Peyer's patch (tissue), 4 donors: ENCODE data around the gene RNF115. TPM values are rescaled to one million over a fixed set of nuclear protein-coding genes. Genes with fewer than 3 reads are reported as not detected.
"Not testable (repeated sequence)": the region's sequence is repeated elsewhere in the genome, so short reads cannot be mapped to it uniquely, and the experiment has no call there.

Experiments
- DNase-seq, 3 donors: peaks; one replicate each; pipeline ENCODE4 v3.0.0-alpha.2; 2017 to 2019
- H3K27ac ChIP-seq, 4 donors: fragments of 200-600 bp; sonication (generic); one replicate each; pipeline ENCODE4 v1.5.1; 2016 to 2019
- H3K27me3 ChIP-seq, 2 donors: fragments of 200-600 bp; sonication (generic); one replicate each; pipeline ENCODE4 v1.5.1; 2019
- H3K36me3 ChIP-seq, 3 donors: fragments of 200-600 bp; sonication (generic); one replicate each; pipeline ENCODE4 v1.5.1; 2016 to 2019
- H3K4me1 ChIP-seq, 4 donors: fragments of 200-600 bp; sonication (generic); one replicate each; pipeline ENCODE4 v1.5.1; 2016 to 2019
- H3K4me3 ChIP-seq, 4 donors: fragments of 200-600 bp; sonication (generic); 1 replicate in 3 of 4; 2 replicates in 1 of 4; pipeline ENCODE4 v1.5.1; 2016 to 2019; ENCODE audit warnings: mild to moderate bottlenecking in 1 of 4
- H3K9me3 ChIP-seq, 4 donors: fragments of 200-600 bp; sonication (generic); one replicate each; pipeline ENCODE4 v1.5.1; 2016 to 2019; ENCODE audit warnings: mild to moderate bottlenecking in 1 of 4
- POLR2A ChIP-seq, 2 donors: fragments of 450-650 bp; IDR thresholded peaks; one replicate each; pipeline ENCODE4 v1.5.1; 2017; ENCODE audit warnings: antibody characterized with exemption in 2 of 2, mild to moderate bottlenecking in 2 of 2, moderate library complexity in 2 of 2
- total RNA-seq, 4 donors: library from RNA; depleted of rRNA; stranded (reverse); fragments of >200 nt; gene quantifications; one replicate each; pipeline ENCODE4 v1.1.0, GENCODE V29; 2016
- TF ChIP-seq, protein P1 (sequence below), 6 experiments: fragments of 450-650 bp in 4 of 6; fragments of 200-600 bp in 2 of 6; sonication (generic) in 1 of 6; IDR thresholded peaks; one replicate each; pipeline ENCODE4 v1.5.1; 2017 to 2019; ENCODE audit warnings: antibody characterized with exemption in 6 of 6, mild to moderate bottlenecking in 3 of 6, moderate library complexity in 1 of 6

RNF115 gene
- total RNA-seq, 4 donors from 2014 or later: 10.2 to 31.4 (median 15.0) TPM

DNA sequence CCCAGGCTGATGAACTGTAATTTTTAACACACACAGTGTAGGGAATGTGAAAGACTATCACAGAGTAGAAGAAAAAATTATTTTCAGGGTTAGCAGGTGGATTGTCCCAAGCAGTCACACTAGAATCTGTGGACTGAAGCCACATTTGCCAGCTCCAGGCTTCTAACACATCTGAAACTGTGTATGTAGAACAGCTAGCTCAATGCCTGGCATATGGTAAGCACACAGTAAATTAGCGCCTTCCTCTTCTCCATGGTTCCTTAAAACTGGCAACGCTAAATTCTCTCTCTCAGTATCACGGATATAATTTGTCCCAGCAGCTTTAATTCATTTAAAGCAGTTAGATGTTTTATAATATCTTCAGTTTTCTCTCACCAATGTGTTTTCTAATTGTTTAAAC lies 19.1 kb upstream of the RNF115 start:
- no peak overlapping the region for H3K27ac ChIP-seq
- H3K4me3 ChIP-seq: no peak overlapping the region
- DNase-seq: no peak
- H3K27me3 ChIP-seq: no peaks in the 10 kb centered on the region
- peaks cover 0 to 55% (median 0%) of the 10 kb centered on the region in 3 donors for H3K36me3 ChIP-seq
- peaks cover 0 to 15% (median 9%) of the 10 kb centered on the region in 4 donors for H3K4me1 ChIP-seq
- no peaks in the 10 kb centered on the region for H3K9me3 ChIP-seq
- TF ChIP-seq, protein P1, sequence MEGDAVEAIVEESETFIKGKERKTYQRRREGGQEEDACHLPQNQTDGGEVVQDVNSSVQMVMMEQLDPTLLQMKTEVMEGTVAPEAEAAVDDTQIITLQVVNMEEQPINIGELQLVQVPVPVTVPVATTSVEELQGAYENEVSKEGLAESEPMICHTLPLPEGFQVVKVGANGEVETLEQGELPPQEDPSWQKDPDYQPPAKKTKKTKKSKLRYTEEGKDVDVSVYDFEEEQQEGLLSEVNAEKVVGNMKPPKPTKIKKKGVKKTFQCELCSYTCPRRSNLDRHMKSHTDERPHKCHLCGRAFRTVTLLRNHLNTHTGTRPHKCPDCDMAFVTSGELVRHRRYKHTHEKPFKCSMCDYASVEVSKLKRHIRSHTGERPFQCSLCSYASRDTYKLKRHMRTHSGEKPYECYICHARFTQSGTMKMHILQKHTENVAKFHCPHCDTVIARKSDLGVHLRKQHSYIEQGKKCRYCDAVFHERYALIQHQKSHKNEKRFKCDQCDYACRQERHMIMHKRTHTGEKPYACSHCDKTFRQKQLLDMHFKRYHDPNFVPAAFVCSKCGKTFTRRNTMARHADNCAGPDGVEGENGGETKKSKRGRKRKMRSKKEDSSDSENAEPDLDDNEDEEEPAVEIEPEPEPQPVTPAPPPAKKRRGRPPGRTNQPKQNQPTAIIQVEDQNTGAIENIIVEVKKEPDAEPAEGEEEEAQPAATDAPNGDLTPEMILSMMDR (IDR thresholded peaks at IDR 0.05): no peak
- TF ChIP-seq POLR2A (IDR thresholded peaks at IDR 0.05): no peak

DNA sequence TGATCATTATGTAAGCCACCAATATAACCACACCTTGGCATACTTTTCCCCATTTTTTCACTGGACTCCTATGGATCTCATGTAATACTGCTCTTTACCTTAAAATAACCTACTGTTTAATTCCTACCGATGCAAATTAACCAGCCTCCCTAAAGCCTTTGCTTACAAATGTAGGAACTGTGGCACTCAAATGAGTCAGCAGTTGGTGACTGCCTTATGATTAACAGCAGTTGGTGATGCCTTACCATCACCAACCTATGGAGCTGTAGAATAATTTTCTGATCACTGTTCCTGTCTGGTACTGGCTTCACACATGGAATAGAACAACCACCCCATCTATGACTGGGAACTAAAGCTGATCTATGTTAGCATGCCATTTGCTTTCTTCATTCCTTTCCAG lies 13.8 kb upstream of the RNF115 start:
- Histone ChIP-seq H3K4me1 (no peaks in the 10 kb centered on the region), H3K9me3 (no peaks in the 10 kb centered on the region), H3K4me3 (no peak overlapping the region), H3K27ac (no peak overlapping the region), H3K36me3 (peaks cover 0 to 97% (median 0%) of the 10 kb centered on the region in 3 donors), H3K27me3 (no peaks in the 10 kb centered on the region)
- TF ChIP-seq POLR2A (IDR thresholded peaks at IDR 0.05): no peak
- TF ChIP-seq, protein P1 (IDR thresholded peaks at IDR 0.05): no peak
- DNase-seq: no peak

DNA sequence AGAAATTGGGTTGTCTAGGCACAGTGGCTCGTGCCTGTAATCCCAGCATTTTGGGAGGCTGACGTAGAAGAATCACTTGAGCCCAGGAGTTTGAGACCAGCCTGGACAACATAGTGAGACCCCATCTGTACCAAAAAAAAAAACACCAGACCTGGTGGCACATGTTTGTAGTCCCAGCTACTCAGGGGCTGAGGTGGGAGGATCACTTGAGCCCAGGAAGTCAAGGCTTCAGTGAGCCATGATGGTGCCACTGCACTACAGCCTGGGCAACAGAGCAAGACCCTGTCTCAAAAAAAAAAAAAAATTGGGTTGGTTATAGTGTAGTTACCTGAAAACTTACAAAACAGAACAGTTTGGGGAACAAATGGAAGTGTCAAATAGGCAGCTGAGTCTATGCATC lies 6.9 kb upstream of the RNF115 start:
- not testable (repeated sequence) for H3K27ac ChIP-seq, H3K4me3 ChIP-seq, H3K27me3 ChIP-seq, H3K9me3 ChIP-seq, DNase-seq, H3K4me1 ChIP-seq
- peaks cover 0 to 93% (median 3%) of the 10 kb centered on the region in 3 donors for H3K36me3 ChIP-seq

DNA sequence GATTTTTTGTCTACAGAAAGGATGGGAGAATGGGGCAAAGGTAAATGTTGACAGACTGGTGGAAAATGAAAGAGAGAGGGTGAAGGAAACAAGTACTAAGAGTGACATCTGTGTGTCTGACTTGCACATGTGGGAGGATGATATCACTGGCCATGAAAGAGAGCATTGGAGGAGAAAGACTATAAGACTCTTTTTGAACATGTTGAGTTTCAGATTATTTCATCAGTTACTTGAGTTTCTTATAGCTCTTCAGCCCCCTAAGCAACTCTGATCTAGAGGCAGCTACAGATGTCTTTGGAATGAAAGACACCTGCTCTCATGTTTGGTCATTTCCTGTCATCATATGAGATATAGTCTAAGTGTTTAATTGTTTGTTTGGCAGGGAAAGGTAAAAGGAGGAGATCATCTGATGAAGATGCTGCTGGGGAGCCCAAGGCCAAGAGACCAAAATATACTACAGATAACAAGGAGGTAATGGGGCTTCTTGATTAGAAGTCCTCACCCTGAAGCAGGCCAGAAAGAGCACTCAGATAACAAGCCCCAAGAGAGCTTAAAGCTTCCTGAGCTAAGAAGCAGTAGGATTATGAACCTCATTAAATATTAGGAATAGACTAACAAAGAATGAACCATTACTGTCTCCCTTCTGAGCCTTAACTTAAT lies 4.6 kb upstream of the RNF115 start:
- no peaks in the 10 kb centered on the region for H3K27me3 ChIP-seq
- DNase-seq: no peak
- no peak overlapping the region for H3K4me3 ChIP-seq
- H3K4me1 ChIP-seq: peaks cover 0 to 11% (median 0%) of the 10 kb centered on the region in 4 donors
- peaks cover 0 to 73% (median 3%) of the 10 kb centered on the region in 3 donors for H3K36me3 ChIP-seq
- no peaks in the 10 kb centered on the region for H3K9me3 ChIP-seq
- no peak for TF ChIP-seq POLR2A (IDR thresholded peaks at IDR 0.05)
- TF ChIP-seq, protein P1 (IDR thresholded peaks at IDR 0.05): no peak
- H3K27ac ChIP-seq: no peak overlapping the region

DNA sequence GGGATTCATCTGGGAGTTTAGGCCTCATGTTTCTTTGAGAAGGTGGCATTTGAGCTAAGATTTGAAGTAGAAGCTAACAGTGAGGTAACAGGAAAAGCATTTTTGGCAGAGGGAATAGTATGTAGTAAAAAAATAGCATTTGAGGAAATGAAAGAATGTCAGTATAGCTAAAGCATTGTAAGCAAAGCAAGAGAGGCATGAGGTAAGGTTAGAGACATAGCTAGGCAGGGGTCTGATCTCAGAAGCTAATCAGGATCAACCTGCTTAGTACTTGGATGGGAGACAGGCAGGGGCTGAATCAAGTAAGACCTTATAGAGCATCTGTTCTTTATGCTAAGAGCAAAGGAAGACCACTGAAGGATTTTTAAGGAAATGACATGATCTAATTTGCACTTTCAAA lies 4.1 kb upstream of the RNF115 start:
- Histone ChIP-seq H3K4me1 (peaks cover 0 to 11% (median 0%) of the 10 kb centered on the region in 4 donors), H3K9me3 (no peaks in the 10 kb centered on the region), H3K36me3 (peaks cover 0 to 68% (median 3%) of the 10 kb centered on the region in 3 donors), H3K27me3 (no peaks in the 10 kb centered on the region), H3K4me3 (no peak overlapping the region), H3K27ac (no peak overlapping the region)
- DNase-seq: no peak
- TF ChIP-seq, protein P1 (IDR thresholded peaks at IDR 0.05): no peak
- no peak for TF ChIP-seq POLR2A (IDR thresholded peaks at IDR 0.05)

DNA sequence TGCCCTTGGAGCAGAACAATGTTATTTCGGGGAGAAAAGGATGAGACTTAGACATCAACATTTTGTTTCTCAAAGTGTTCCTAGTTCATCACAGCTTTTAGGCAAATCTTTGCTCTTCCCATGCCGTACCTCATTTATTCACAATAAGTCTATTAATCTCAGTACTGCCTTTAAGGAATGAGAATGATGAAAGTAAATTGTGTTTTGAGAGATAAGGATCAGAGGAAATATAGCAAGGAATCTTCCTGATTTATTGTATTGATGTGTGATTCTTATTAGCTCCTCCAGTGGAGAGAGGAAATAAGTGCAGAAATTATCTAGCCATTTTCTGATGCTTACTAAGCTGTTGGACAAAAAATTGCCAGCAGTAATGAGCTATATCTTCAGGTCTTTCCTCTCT lies 2.1 kb upstream of the RNF115 start:
- Histone ChIP-seq H3K4me3 (no peak overlapping the region), H3K9me3 (no peaks in the 10 kb centered on the region), H3K27ac (no peak overlapping the region), H3K27me3 (no peaks in the 10 kb centered on the region), H3K36me3 (peaks cover 0 to 49% (median 3%) of the 10 kb centered on the region in 3 donors), H3K4me1 (peaks cover 0 to 11% (median 0%) of the 10 kb centered on the region in 4 donors)
- no peak for DNase-seq
- TF ChIP-seq, protein P1 (IDR thresholded peaks at IDR 0.05): no peak
- TF ChIP-seq POLR2A (IDR thresholded peaks at IDR 0.05): no peak
